ENCODE results near the gene CRYM.
A peak's percentile ranks its signal among the peaks of the same experiment; 100 is the strongest.
"Not testable (repeated sequence)": the region's sequence is repeated elsewhere in the genome, so short reads cannot be mapped to it uniquely, and the experiment has no call there.

The CRYM gene

GRCh38 chr16:21277927-21278706 lies at the start of gene CRYM:
CRYM (minus strand) TSS chr16:21278290; CDS start chr16:21278251, 39 bp downstream.
- no peak for DNase-seq (ENCODE audit: low read depth)

GRCh38 chr16:21327046-21327445 lies 49.0 kb upstream of the CRYM start:
- no peak for DNase-seq (ENCODE audit: low read depth)

- DNase-seq (ENCODE audit: low read depth): no peak
These were observed 48.4 kb upstream of the CRYM start for GRCh38 chr16:21326459-21326858.

DNA sequence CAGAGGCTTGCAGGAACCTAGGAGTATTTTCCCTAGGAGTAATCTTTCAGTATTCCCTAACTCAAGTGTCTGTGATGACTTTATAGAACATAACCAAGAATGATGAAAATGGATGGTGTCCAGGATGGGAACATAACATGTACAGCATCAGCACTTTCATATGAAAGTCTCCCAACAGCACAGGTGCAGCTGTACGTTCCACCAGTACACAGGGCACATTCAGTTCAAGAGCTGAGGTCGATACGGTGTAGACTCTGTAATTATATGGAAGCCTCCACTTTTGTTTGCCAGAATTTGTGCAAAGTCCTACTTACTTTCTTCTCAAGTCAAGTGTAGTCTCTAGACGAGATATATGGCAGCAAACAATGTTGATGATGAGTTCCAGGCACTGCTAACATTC lies 46.2 kb upstream of the CRYM start:
- no peak for DNase-seq (ENCODE audit: low read depth)

DNA sequence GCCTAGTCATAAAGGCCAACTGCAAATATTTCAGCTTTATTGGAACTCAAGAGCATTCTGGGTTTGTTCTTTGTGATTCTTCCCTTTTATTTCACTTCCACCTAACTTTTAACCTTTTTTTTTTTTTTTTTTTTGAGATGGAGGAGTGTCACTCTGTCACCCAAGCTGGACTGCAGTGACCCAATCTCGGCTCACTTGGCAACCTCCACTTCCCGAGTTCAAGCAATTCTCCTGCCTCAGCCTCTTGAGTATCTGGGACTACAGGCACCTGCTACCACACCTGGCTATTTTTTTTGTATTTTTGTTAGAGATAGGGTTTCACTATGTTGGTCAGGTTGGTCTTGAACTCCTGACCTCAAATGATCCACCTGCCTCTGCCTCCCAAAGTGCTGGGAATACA lies 44.2 kb upstream of the CRYM start:
- not testable (repeated sequence) for DNase-seq (ENCODE audit: low read depth)

DNA sequence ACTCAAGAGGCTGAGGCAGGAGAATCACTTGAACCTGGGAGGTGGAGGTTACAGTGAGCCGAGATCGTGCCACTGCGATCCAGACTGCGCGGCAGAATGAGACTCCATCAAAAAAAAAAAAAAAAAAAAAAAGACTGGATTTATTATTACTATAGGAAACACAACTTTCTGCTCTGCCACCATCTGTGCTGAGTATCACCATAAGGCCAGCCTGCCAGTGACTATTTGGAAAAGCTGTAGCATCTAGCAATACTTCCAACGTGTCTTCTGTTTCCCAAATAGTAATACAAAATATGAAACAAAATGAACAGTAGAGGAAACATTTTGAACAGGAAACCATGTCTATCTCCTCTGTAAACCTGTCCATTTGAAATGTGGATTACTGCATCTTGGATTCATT lies 43.6 kb upstream of the CRYM start:
- DNase-seq (ENCODE audit: low read depth): no peak

- DNase-seq (ENCODE audit: low read depth): no peak
These were observed 36.2 kb upstream of the CRYM start for GRCh38 chr16:21314339-21314738.

DNA sequence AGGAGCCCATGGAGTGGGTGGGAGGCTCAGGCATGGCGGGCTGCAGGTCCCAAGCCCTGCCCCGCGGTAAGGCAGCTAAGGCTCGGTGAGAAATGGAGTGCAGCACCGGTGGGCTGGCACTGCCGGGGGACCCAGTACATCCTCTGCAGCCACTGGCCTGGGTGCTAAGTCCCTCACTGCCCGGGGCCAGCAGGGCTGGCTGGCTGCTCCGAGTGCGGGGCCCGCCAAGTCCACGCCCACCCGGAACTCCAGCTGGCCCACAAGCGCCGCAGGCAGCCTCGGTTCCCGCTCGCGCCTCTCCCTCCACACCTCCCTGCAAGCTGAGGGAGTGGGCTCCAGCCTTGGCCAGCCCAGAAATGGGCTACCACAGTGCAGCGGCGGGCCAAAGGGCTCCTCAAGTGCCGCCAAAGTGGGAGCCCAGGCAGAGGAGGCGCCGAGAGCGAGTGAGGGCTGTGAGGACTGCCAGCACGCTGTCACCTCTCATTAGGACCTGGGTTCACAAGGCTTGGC lies 34.8 kb upstream of the CRYM start:
- DNase-seq (ENCODE audit: low read depth): not testable (repeated sequence)

DNA sequence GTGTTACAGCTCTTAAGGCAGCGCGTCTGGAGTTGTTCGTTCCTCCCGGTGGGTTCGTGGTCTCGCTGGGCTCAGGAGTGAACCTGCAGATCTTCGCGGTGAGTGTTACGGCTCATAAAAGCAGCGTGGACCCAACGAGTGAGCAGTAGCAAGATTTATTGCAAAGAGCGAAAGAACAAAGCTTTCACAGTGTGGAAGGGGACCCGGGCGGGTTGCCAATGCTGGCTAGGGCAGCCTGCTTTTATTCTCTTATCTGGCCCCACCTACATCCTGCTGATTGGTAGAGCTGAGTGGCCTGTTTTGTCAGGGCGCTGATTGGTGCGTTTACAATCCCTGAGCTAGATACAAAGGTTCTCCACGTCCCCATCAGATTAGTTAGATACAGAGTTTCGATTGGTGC lies 34.0 kb upstream of the CRYM start:
- DNase-seq (ENCODE audit: low read depth): not testable (repeated sequence)

GRCh38 chr16:21306712-21307111 lies 28.6 kb upstream of the CRYM start:
- not testable (repeated sequence) for DNase-seq (ENCODE audit: low read depth)

DNA sequence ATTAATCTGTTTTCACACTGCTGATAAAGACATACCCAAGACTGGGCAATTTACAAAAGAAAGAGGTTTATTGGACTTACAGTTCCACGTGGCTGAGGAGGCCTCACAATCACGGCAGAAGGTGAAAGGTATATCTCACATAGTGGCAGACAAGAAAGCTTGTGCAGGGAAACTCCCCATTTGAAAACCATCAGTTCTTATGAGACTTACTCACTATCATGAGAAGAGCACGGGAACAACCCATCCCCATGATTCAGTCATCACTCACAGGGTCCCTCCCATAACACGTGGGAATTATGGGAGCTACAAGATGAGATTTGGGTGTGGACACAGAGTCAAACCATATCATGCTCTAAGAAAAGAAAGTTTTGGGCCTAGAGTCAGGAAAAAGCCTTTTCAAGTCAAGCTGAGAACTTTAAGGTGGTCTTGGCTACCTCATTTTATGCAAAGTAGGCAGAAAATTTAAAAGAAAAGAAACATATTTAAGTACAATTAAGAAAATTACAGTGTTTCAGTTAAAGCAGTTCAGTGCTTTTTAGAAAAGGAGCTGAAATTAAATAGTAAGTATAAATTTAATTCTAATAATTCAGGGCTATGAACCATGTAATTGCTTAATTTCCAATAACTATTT lies 24.9 kb upstream of the CRYM start:
- peak; percentile 78 for DNase-seq (ENCODE audit: low read depth)

- DNase-seq (ENCODE audit: low read depth): peak; percentile 18
These were observed 24.4 kb upstream of the CRYM start for GRCh38 chr16:21302454-21302853.

- DNase-seq (ENCODE audit: low read depth): no peak
These were observed 23.8 kb upstream of the CRYM start for GRCh38 chr16:21301895-21302291.

DNA sequence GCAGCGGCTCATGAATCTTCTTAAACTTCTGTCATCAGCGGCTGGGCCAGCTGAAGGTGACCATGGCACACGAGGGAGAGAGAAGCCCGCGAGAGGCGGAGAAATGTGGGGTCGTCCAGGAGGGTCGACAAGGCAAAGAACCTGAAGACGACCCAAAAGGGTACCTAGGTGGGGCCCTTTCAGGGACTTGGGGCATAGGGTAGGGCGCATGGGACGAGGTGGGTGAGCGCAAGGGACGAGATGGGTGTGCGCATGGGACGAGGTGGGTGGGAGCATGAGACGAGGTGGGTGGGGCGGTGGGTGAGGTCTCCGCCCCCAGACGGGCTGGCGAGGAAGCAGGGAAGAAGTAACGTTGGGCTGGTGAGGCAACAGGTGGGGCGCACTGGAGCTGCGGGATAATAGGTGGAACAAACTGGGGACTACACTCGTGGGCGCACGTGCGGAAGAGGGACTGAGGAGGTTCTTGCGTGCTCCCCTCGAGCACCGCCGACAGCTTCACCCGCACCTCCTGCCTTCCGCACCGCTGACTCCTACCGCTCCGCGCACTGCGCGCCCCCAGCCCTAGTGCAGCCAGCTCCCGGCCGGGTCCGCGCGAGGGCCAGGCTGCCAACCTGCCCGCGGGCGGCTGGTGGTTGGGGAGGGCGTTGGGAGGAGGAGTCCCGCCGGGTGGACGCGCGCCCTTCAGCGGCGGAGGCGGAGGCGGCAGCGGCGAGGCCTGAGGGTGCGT lies 23.2 kb upstream of the CRYM start:
- DNase-seq (ENCODE audit: low read depth): peak; percentile 60

DNA sequence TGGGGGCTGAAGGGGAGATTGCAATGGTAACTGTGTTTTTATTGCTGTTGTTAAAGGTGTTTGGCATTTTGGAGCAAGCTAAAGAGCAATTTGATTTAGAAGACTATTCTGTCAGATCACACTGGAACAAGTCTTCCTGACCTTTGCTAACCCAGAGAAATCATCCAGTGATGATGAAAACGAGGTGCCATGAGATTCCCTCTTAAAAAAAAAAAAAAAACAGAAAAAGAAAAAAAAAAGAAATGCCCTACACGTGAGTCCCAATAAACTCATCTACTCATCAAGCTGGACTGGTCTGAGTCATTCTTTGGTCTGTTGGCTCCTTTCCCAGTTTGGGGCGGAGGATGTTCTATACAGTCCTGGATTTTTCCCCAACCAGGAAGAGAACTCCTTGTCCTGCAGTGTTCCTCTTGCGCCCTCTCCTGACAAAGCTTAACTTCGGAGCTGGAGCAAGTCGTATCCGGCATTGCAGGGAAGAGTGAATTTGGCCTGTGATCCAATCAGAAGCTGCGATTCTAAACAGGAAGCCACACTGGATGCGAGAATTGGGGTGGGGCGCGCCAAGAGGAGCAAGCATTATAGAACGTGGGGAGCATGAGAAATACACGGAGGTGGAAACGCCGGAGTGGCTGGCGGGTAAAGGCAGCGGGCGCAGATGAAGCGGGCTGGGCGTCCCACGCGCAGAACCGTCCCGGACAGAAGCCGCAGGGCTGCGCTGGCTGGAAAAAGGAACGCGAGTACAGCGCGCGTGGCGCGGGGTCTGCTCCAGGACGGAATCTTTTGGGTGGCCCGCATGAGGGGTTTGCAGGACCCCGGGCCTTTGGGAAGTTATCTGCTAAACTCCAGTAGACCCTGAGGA lies 22.4 kb upstream of the CRYM start:
- peak; percentile 100 for DNase-seq (ENCODE audit: low read depth)

- DNase-seq (ENCODE audit: low read depth): not testable (repeated sequence)
These were observed 11.7 kb upstream of the CRYM start for GRCh38 chr16:21289789-21290188.

DNA sequence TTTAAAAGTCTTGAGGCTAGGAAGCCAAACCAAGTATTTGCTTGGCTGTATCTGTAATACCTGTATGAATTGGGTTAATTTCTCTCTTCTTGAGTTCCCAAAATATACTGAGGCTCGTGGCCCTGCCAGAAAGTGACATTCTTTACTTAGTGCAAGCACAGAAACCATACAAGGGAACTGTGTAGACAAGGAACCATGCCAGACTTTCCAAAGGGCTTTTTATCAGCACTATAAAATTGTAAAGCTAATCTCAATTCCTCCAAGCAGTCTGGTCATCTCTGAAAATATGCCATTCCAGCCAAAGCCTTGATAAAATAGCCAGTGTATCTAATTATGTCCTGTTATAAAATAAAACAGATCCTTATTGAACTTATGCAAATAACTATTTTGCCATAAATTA lies 7.2 kb upstream of the CRYM start:
- no peak for DNase-seq (ENCODE audit: low read depth)

- no peak for DNase-seq (ENCODE audit: low read depth)
These were observed 6.3 kb upstream of the CRYM start for GRCh38 chr16:21284414-21284813.

DNA sequence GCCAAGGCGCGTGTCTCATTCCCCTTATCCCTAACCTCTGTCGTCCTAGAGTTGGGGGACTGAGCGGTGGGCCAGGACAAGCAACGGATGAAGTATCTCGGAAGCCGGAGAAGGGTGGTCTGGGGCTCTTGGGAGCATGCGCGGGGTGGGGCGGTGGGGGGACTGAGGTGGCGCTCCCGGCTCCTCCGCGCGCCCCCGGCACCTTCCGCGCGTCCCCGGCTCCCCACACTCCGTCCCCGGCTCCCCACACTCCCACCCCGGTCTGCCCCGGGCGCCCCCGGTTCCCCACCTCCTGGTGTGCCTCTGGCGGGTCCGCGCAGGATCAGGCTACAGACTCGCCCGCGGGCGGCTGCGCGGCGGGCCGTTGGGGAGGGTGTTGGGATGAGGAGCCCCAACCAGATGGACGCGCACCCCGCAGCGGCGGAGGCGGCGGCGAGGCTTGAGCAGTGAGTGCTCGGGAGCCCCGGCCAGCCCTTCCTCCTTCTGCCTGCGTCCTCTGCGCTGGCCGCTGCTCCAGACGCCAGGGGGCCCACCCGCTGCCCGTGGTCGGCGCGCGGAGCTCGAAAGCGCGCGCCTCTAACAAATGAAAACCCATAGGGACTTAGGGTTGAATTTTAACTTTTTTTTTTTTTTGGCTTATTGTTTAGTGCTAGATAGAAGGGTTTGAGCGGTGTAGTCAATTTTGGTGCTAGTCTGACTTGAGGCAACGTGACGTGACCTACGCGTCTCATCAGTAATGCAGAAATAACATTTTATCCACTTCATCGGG lies 5.6 kb upstream of the CRYM start:
- DNase-seq (ENCODE audit: low read depth): peak; percentile 15

DNA sequence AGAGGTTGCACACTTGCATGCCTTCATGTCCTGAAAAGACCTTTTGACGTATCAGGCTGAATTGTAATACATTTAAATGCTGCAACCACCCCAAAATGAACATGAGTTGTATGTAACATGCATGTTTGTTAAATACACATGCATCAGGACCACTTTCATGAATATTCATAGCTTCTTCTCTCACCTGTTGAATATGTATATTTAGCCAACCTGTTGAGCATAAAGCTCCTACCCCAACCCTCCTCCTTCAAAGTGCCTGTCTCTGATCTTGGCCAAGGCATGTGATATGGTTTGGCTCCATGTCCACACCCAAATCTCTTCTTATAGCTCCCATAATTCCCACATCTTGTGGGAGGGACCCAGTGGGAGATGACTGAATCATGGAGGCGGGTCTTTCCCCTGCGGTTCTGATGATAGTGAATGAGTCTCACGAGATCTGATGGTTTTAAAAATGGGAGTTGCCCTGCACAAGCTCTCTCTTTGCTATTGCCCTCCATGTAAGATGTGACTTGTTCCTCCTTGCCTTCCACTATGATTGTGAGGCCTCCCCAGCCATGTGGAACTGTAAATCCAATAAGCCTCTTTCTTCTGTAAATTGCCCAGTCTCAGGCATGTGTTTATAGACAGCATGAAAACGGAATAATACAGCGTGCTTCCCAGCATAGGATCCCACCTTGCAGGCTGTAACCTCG lies 3.8 kb upstream of the CRYM start:
- DNase-seq (ENCODE audit: low read depth): no peak
